HepG2 (cell line): ENCODE data around the gene SLC4A5. TPM values are rescaled to one million over a fixed set of nuclear protein-coding genes. Genes with fewer than 3 reads are reported as not detected.
A peak's percentile ranks its signal among the peaks of the same experiment; 100 is the strongest.

ENCODE experiments used
- CEBPG ChIP-seq: IDR thresholded peaks from 2 replicates; pipeline ENCODE4 v1.6.1; 2016
- ESRRA ChIP-seq: sonication (generic); formaldehyde crosslinking; IDR thresholded peaks from 2 replicates; pipeline ENCODE4 v1.5.1; 2020; ENCODE audit warnings: mild to moderate bottlenecking, low read depth, missing genetic modification reagents
- HNF1B ChIP-seq: sonication (generic); formaldehyde crosslinking; IDR thresholded peaks from 2 replicates; pipeline ENCODE4 v1.5.1; 2020; ENCODE audit warnings: mild to moderate bottlenecking, moderate library complexity, missing genetic modification reagents
- KAT2B ChIP-seq: fragments of 150-350 bp; IDR thresholded peaks from 2 replicates; pipeline ENCODE4 v1.6.1; 2014; ENCODE audit warnings: low read depth, low read length, borderline replicate concordance
- MTF2 ChIP-seq: sonication (generic); formaldehyde crosslinking; IDR thresholded peaks from 2 replicates; pipeline ENCODE4 v1.5.0; 2020; ENCODE audit warnings: missing genetic modification reagents, borderline replicate concordance
- MYC ChIP-seq: sonication (generic); formaldehyde crosslinking; IDR thresholded peaks from 2 replicates; pipeline ENCODE4 v1.9.0; 2021; ENCODE audit warnings: missing genetic modification reagents, borderline replicate concordance
- RCOR2 ChIP-seq: IDR thresholded peaks from 2 replicates; pipeline ENCODE4 v1.6.1; 2016; ENCODE audit warnings: missing biosample characterization, missing genetic modification reagents
- RNF219 ChIP-seq: sonication (generic); formaldehyde crosslinking; IDR thresholded peaks from 2 replicates; pipeline ENCODE4 v1.5.0; 2020; ENCODE audit warnings: mild to moderate bottlenecking, missing genetic modification reagents
- RXRB ChIP-seq: IDR thresholded peaks from 2 replicates; pipeline ENCODE4 v1.6.1; 2016; ENCODE audit warnings: borderline replicate concordance, missing genetic modification reagents, missing compliant biosample characterization
- SNRNP70 ChIP-seq: fragments of 200-400 bp; formaldehyde crosslinking; IDR thresholded peaks from 2 replicates; pipeline ENCODE4 v1.6.1; 2017; ENCODE audit warnings: mild to moderate bottlenecking, low read depth, low read length, moderate library complexity
- SYNCRIP ChIP-seq: fragments of 200-400 bp; formaldehyde crosslinking; IDR thresholded peaks from 2 replicates; pipeline ENCODE4 v1.6.1; 2018; ENCODE audit warnings: mild to moderate bottlenecking, low read depth, low read length; ENCODE audit not compliant: insufficient read depth
- ZBTB33 ChIP-seq: sonication (generic); formaldehyde crosslinking; IDR thresholded peaks from 2 replicates; pipeline ENCODE4 v1.4.0; 2020; ENCODE audit warnings: missing genetic modification reagents
- ZNF530 ChIP-seq: sonication (generic); formaldehyde crosslinking; IDR thresholded peaks from 2 replicates; pipeline ENCODE4 v1.5.0; 2020; ENCODE audit warnings: low read depth, mild to moderate bottlenecking, missing genetic modification reagents
- ZNF572 ChIP-seq: sonication (generic); formaldehyde crosslinking; IDR thresholded peaks from 2 replicates; pipeline ENCODE4 v1.5.1; 2020; ENCODE audit warnings: mild to moderate bottlenecking, missing genetic modification reagents
- ZNF703 ChIP-seq: sonication (generic); formaldehyde crosslinking; IDR thresholded peaks from 2 replicates; pipeline ENCODE4 v1.5.1; 2020; ENCODE audit warnings: missing genetic modification reagents, mild to moderate bottlenecking, moderate library complexity, borderline replicate concordance
- ZNF766 ChIP-seq: sonication (generic); formaldehyde crosslinking; IDR thresholded peaks from 2 replicates; pipeline ENCODE4 v1.5.0; 2020; ENCODE audit warnings: missing genetic modification reagents, borderline replicate concordance
- ZNF784 ChIP-seq: sonication (generic); formaldehyde crosslinking; IDR thresholded peaks from 2 replicates; pipeline ENCODE4 v1.5.1; 2020; ENCODE audit warnings: missing genetic modification reagents, mild to moderate bottlenecking, borderline replicate concordance
- polyA plus RNA-seq, 8 experiments: library from polyadenylated mRNA; depleted of rRNA in 3 of 8; stranded (reverse) in 7 of 8; unstranded in 1 of 8; fragments of >200 nt; fragmentation: Illumina TruSeq in 4 of 8; extraction: Trizol in 4 of 8; gene quantifications; 2 replicates each; pipeline versions ENCODE4 v1.2.1 to v1.2.3, GENCODE V29; 2011 to 2016; ENCODE audit warnings: low read depth in 4 of 8, missing spikeins in 1 of 8, mixed read lengths in 1 of 8; ENCODE audit not compliant: insufficient read depth in 1 of 8
- total RNA-seq, 5 experiments: library from RNA; depleted of rRNA; stranded (reverse); fragments of >200 nt; fragmentation: Illumina TruSeq; extraction: Trizol; gene quantifications; 2 replicates each; pipeline ENCODE4 v1.2.3, GENCODE V29; 2016; ENCODE audit warnings: low read depth in 1 of 5

The SLC4A5 gene
- total and polyA plus RNA-seq, 2 of the 13 experiments (the other 11 are each of a cell fraction or from before 2014, with no cell fraction given), result 0.50 TPM; not detected in 1

- TF ChIP-seq RNF219 (CRISPR knock-in tag) (no peak), ZNF530 (CRISPR knock-in tag) (no peak), ZNF784 (CRISPR knock-in tag) (peak; percentile 91; the same call in 1 of the 2 replicates), RCOR2 (no peak), RXRB (peak; percentile 34; the same call in 1 of the 2 replicates), MYC (CRISPR knock-in tag) (peak; percentile 69), SYNCRIP (no peak), ZBTB33 (CRISPR knock-in tag) (no peak), ZNF703 (CRISPR knock-in tag) (peak; percentile 92), KAT2B (no peak), ZNF572 (CRISPR knock-in tag) (no peak), MTF2 (no peak), ESRRA (CRISPR knock-in tag) (no peak), SNRNP70 (no peak), CEBPG (CRISPR knock-in tag) (no peak), HNF1B (peak; percentile 57; the same call in 1 of the 2 replicates), ZNF766 (CRISPR knock-in tag) (no peak)
These were observed 164.8 kb downstream of the SLC4A5 start, which contains the start of gene MOB1A (continued) for GRCh38 chr2:74178211-74179062.
